AG04450 (cell line): ENCODE results near the gene TRPC4AP. TPM values are rescaled to one million over a fixed set of nuclear protein-coding genes. Genes with fewer than 3 reads are reported as not detected.
A peak's percentile ranks its signal among the peaks of the same experiment; 100 is the strongest.

Experiments
- CTCF ChIA-PET: fragments of 300-600, 350-600 bp; formaldehyde crosslinking; extraction: SDS; loops from one replicate; lab custom pipeline; 2022; ENCODE audit warnings: antibody characterized with exemption, inconsistent platforms; lab: Charles Lee
- POLR2A ChIA-PET: fragments of 350-600 bp; formaldehyde crosslinking; extraction: SDS; loops from one replicate; lab custom pipeline; 2021; ENCODE audit warnings: antibody characterized with exemption, inconsistent platforms; lab: Yijun Ruan, JAX
- DNase-seq: peaks from one replicate; pipeline ENCODE4 v3.0.0-alpha.2; 2011; ENCODE audit warnings: low read depth, low spot score
- H3K27ac ChIP-seq: one replicate; pipeline ENCODE4 v1.5.1; 2012; ENCODE audit warnings: low read depth, low read length, control low read depth
- H3K27me3 ChIP-seq: one replicate; pipeline ENCODE4 v1.6.0; 2012; ENCODE audit warnings: low read length; ENCODE audit not compliant: control insufficient read depth, insufficient read depth
- H3K4me3 ChIP-seq: 2 replicates; pipeline ENCODE4 v1.5.1; 2011; ENCODE audit warnings: mild to moderate bottlenecking, low read depth, low read length, control low read depth
- H3K9me3 ChIP-seq: 2 replicates; pipeline ENCODE4 v1.5.1; 2012; ENCODE audit warnings: low read length; ENCODE audit not compliant: control insufficient read depth, insufficient read depth
- CTCF ChIP-seq: IDR thresholded peaks from 2 replicates; pipeline ENCODE4 v1.5.1; 2011; ENCODE audit warnings: low read depth, low read length, control low read depth, inconsistent platforms
- polyA plus RNA-seq: library from polyadenylated mRNA; depleted of rRNA; stranded (reverse); fragments of >200 nt; gene quantifications from 2 replicates; pipeline ENCODE4 v1.2.3, GENCODE V29; 2011

Gene TRPC4AP
- polyA plus RNA-seq, 1 experiment = 85.4 TPM

- no peaks in the 10 kb centered on the region for H3K9me3 ChIP-seq
- no peaks in the 10 kb centered on the region for H3K27me3 ChIP-seq
- H3K4me3 ChIP-seq = no peak overlapping the region
- ChIA-PET POLR2A (no interaction called here), CTCF (interaction anchor here (1.1 kb wide), 1 partner anchor 13 kb away, joined by 5 read pairs; no protein-coding TSS in a partner anchor)
- no peak for DNase-seq
- H3K27ac ChIP-seq = no peak overlapping the region
- TF ChIP-seq CTCF = no peak
Observed at GRCh38 chr20:35108921-35109320, 16.3 kb upstream of the TRPC4AP start.

GRCh38 chr20:35106827-35107380, 14.3 kb upstream of the TRPC4AP start:
- CTCF ChIA-PET = interaction anchor here (4.8 kb wide), 1 partner anchor 11 kb away, joined by 39 read pairs; no protein-coding TSS in a partner anchor
- POLR2A ChIA-PET = no interaction called here
- DNase-seq = no peak
- Histone ChIP-seq H3K9me3 (no peaks in the 10 kb centered on the region), H3K4me3 (no peak overlapping the region), H3K27ac (no peak overlapping the region), H3K27me3 (no peaks in the 10 kb centered on the region)
- no peak for TF ChIP-seq CTCF

GRCh38 chr20:35104685-35105295, 12.2 kb upstream of the TRPC4AP start:
- ChIA-PET CTCF (interaction anchor here (4.8 kb wide), 1 partner anchor 9 kb away, joined by 39 read pairs; no protein-coding TSS in a partner anchor), POLR2A (no interaction called here)
- Histone ChIP-seq H3K27me3 (no peaks in the 10 kb centered on the region), H3K4me3 (no peak overlapping the region), H3K27ac (no peak overlapping the region), H3K9me3 (no peaks in the 10 kb centered on the region)
- no peak for DNase-seq
- TF ChIP-seq CTCF = no peak

GRCh38 chr20:35101620-35102019, 9.0 kb upstream of the TRPC4AP start:
- no peaks in the 10 kb centered on the region for H3K9me3 ChIP-seq
- H3K4me3 ChIP-seq = no peak overlapping the region
- H3K27ac ChIP-seq = no peak overlapping the region
- POLR2A ChIA-PET = no interaction called here
- CTCF ChIA-PET = no interaction called here
- DNase-seq = no peak
- no peak for TF ChIP-seq CTCF
- H3K27me3 ChIP-seq = no peaks in the 10 kb centered on the region

- Histone ChIP-seq H3K4me3 (no peak overlapping the region; the same call in 1 of the 2 replicates), H3K27ac (peak overlapping the region; percentile 88), H3K9me3 (no peaks in the 10 kb centered on the region), H3K27me3 (no peaks in the 10 kb centered on the region)
- ChIA-PET CTCF (interaction anchor here (0.5 to 1.1 kb wide), 3 partner anchors 10 to 217 kb away, joined by 3 to 4 read pairs (median 3); partner anchors contain the start of gene ACSS2), POLR2A (interaction anchor here (0.5 kb wide), 1 partner anchor 495 kb away, joined by 4 read pairs; no protein-coding TSS in a partner anchor)
- TF ChIP-seq CTCF = no peak
- no peak for DNase-seq
Observed at GRCh38 chr20:35093267-35093884, 769 bp upstream of the TRPC4AP start.
